ENCODE results near the gene NELL1.

DNA sequence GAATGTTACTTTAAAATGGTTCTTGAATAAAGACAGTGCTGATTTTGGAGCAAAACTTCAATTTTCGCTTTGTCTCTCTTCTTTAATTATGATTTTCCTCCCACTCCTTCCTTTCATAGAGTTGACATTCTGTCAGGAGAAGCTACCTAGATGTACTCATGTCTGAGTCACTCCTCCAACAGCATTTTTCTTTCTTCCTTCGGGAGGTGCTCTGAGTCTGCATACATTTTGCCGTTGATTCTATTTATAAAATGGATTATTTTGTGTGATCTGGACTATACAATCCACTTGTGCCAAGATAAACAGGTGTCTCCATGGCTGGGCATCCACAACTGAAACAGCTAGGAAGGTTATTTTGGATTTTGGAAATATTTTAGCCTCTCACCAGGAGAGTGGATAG, 935.2 kb downstream of the NELL1 start:
- TF ChIP-seq LEF1 (IDR thresholded peaks at IDR 0.05; ENCODE audit: borderline replicate concordance): no peak
- TF ChIP-seq, protein P1, sequence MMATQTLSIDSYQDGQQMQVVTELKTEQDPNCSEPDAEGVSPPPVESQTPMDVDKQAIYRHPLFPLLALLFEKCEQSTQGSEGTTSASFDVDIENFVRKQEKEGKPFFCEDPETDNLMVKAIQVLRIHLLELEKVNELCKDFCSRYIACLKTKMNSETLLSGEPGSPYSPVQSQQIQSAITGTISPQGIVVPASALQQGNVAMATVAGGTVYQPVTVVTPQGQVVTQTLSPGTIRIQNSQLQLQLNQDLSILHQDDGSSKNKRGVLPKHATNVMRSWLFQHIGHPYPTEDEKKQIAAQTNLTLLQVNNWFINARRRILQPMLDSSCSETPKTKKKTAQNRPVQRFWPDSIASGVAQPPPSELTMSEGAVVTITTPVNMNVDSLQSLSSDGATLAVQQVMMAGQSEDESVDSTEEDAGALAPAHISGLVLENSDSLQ (IDR thresholded peaks at IDR 0.05): no peak

Data from HEK293T (cell line).